H1 (cell line): Measurements from ENCODE around the gene ATP10D. TPM values are rescaled to one million over a fixed set of nuclear protein-coding genes. Genes with fewer than 3 reads are reported as not detected.
A peak's percentile ranks its signal among the peaks of the same experiment; 100 is the strongest.

ENCODE experiments used
- CTCF ChIA-PET: fragments of 300-600 bp; sonication (Branson Sonifier 250); formaldehyde crosslinking; loops from one replicate; lab custom pipeline; 2021; ENCODE audit not compliant: partially characterized antibody; lab: Charles Lee
- POLR2A ChIA-PET: fragments of 300-600 bp; sonication (Branson Sonifier 250); formaldehyde crosslinking; loops from one replicate; lab custom pipeline; 2021; ENCODE audit warnings: inconsistent platforms; ENCODE audit not compliant: partially characterized antibody; lab: Charles Lee
- DNase-seq, 2 experiments: peaks; one replicate each; pipeline versions ENCODE4 v3.0.0 to v3.0.0-alpha.2; 2010 to 2022; ENCODE audit warnings: low spot score in 2 of 2, low read depth in 1 of 2, mixed read lengths in 1 of 2
- FAIRE-seq: peaks from 2 replicates; lab custom pipeline; 2011; peaks lifted over from hg19 to GRCh38; lab: Jason Lieb, UNC
- H2AFZ ChIP-seq: 2 replicates; pipeline ENCODE4 v1.8.1; 2012; ENCODE audit warnings: low read length, inconsistent platforms
- H2AK5ac ChIP-seq: 2 replicates; pipeline ENCODE4 v1.6.1; 2013; ENCODE audit warnings: low read depth, low read length
- H2BK120ac ChIP-seq: replicated peaks from 2 replicates; pipeline ENCODE3; 2013; ENCODE audit warnings: low read depth, low read length, inconsistent platforms
- H2BK12ac ChIP-seq: 2 replicates; pipeline ENCODE4 v1.6.1; 2013; ENCODE audit warnings: low read depth, low read length
- H2BK15ac ChIP-seq: 2 replicates; pipeline ENCODE4 v1.6.1; 2013; ENCODE audit warnings: low read length
- H2BK20ac ChIP-seq: 2 replicates; pipeline ENCODE4 v1.6.1; 2013; ENCODE audit warnings: low read length
- H2BK5ac ChIP-seq: 2 replicates; pipeline ENCODE4 v1.6.1; 2013; ENCODE audit warnings: low read depth, low read length
- H3K14ac ChIP-seq: 2 replicates; pipeline ENCODE4 v1.6.1; 2013; ENCODE audit warnings: inconsistent platforms; ENCODE audit not compliant: insufficient read length
- H3K18ac ChIP-seq: 2 replicates; pipeline ENCODE4 v1.6.1; 2013; ENCODE audit warnings: low read length; ENCODE audit errors: extremely low read depth
- H3K23ac ChIP-seq: 2 replicates; pipeline ENCODE4 v1.6.1; 2013; ENCODE audit warnings: inconsistent platforms; ENCODE audit not compliant: insufficient read length
- H3K23me2 ChIP-seq: 2 replicates; pipeline ENCODE4 v1.6.1; 2013; ENCODE audit warnings: low read depth, low read length
- H3K27ac ChIP-seq: 2 replicates; pipeline ENCODE4 v1.6.1; 2011; ENCODE audit warnings: low read depth, low read length, inconsistent platforms
- H3K27me3 ChIP-seq, 4 experiments: replicated peaks in 1 of 4; 1 replicate in 1 of 4; 2 replicates in 3 of 4; pipeline versions ENCODE4 v1.6.1 to v1.8.1; 2011 to 2013; ENCODE audit warnings: low read length in 3 of 4, mild to moderate bottlenecking in 3 of 4, inconsistent platforms in 2 of 4, mixed read lengths in 2 of 4, moderate library complexity in 1 of 4; ENCODE audit not compliant: control insufficient read depth in 3 of 4, insufficient read depth in 3 of 4; ENCODE audit errors: extremely low read depth in 1 of 4
- H3K36me3 ChIP-seq, 4 experiments: 2 replicates each; pipeline versions ENCODE4 v1.6.1 to v1.8.1; 2011 to 2013; ENCODE audit warnings: mild to moderate bottlenecking in 4 of 4, low read length in 3 of 4, moderate library complexity in 2 of 4, control low read depth in 1 of 4, inconsistent platforms in 1 of 4; ENCODE audit not compliant: insufficient read depth in 4 of 4, control insufficient read depth in 2 of 4
- H3K4ac ChIP-seq: replicated peaks from 2 replicates; pipeline ENCODE3; 2013; ENCODE audit warnings: low read length, low read depth, mixed read lengths, inconsistent platforms; ENCODE audit not compliant: insufficient read length
- H3K4me1 ChIP-seq, 4 experiments: replicated peaks in 1 of 4; 1 replicate in 1 of 4; 2 replicates in 3 of 4; pipeline versions ENCODE4 v1.6.1 to v1.8.1; 2011 to 2013; ENCODE audit warnings: low read length in 3 of 4, inconsistent platforms in 2 of 4, mixed read lengths in 1 of 4; ENCODE audit not compliant: insufficient read depth in 4 of 4, control insufficient read depth in 3 of 4
- H3K4me2 ChIP-seq, 2 experiments: 2 replicates each; pipeline versions ENCODE4 v1.6.1 to v1.8.1; 2011 to 2013; ENCODE audit warnings: low read depth in 2 of 2, low read length in 2 of 2, control low read depth in 1 of 2, inconsistent platforms in 1 of 2, mild to moderate bottlenecking in 1 of 2; ENCODE audit not compliant: insufficient read depth in 1 of 2
- H3K4me3 ChIP-seq, 4 experiments: fragments of 200-600, 300-600 bp in 1 of 4; sonication (generic), shearing (Covaris generic), sonication (Bioruptor Twin) in 1 of 4; 2 replicates each; pipeline versions ENCODE4 v1.5.1 to v1.8.1; 2011 to 2016; ENCODE audit warnings: low read length in 4 of 4, low read depth in 3 of 4, control low read depth in 2 of 4, inconsistent platforms in 2 of 4, mild to moderate bottlenecking in 2 of 4, mixed read lengths in 1 of 4, moderate library complexity in 1 of 4; ENCODE audit not compliant: insufficient read depth in 2 of 4; ENCODE audit errors: extremely low read depth in 1 of 4
- H3K56ac ChIP-seq: replicated peaks from 2 replicates; pipeline ENCODE3; 2013; ENCODE audit warnings: low read depth, mild to moderate bottlenecking, mixed read lengths, low read length, inconsistent platforms; ENCODE audit not compliant: insufficient read length
- H3K79me1 ChIP-seq: 2 replicates; pipeline ENCODE4 v1.6.1; 2013; ENCODE audit warnings: low read depth, low read length, control low read depth
- H3K79me2 ChIP-seq, 2 experiments: 2 replicates each; pipeline versions ENCODE4 v1.6.1 to v1.8.1; 2012 to 2013; ENCODE audit warnings: low read length in 2 of 2, mild to moderate bottlenecking in 2 of 2, inconsistent platforms in 1 of 2; ENCODE audit not compliant: insufficient read depth in 2 of 2, control insufficient read depth in 1 of 2
- H3K9ac ChIP-seq, 4 experiments: replicated peaks in 1 of 4; 1 replicate in 1 of 4; 2 replicates in 3 of 4; pipeline versions ENCODE4 v1.6.1 to v1.8.1; 2011 to 2013; ENCODE audit warnings: low read depth in 3 of 4, low read length in 3 of 4, control low read depth in 2 of 4, mild to moderate bottlenecking in 2 of 4, moderate library complexity in 2 of 4, inconsistent platforms in 1 of 4; ENCODE audit errors: extremely low read depth in 1 of 4
- H3K9me3 ChIP-seq, 2 experiments: 2 replicates each; pipeline versions ENCODE4 v1.6.1 to v1.8.1; 2012 to 2013; ENCODE audit warnings: mild to moderate bottlenecking in 2 of 2, moderate library complexity in 2 of 2, control low read depth in 1 of 2, inconsistent platforms in 1 of 2, low read depth in 1 of 2, low read length in 1 of 2, mixed read lengths in 1 of 2; ENCODE audit not compliant: insufficient read depth in 2 of 2
- H4K20me1 ChIP-seq, 2 experiments: replicated peaks in 1 of 2; 2 replicates each; pipeline versions ENCODE3 to v1.8.1; 2011 to 2013; ENCODE audit warnings: inconsistent platforms in 2 of 2, low read length in 2 of 2, mild to moderate bottlenecking in 1 of 2; ENCODE audit not compliant: insufficient read depth in 2 of 2, control insufficient read depth in 1 of 2
- H4K5ac ChIP-seq: 2 replicates; pipeline ENCODE4 v1.6.1; 2013; ENCODE audit warnings: low read length, low read depth, mixed read lengths, inconsistent platforms; ENCODE audit not compliant: insufficient read length
- H4K8ac ChIP-seq: 2 replicates; pipeline ENCODE4 v1.8.0; 2013; ENCODE audit warnings: mild to moderate bottlenecking, moderate library complexity, low read length, inconsistent platforms; ENCODE audit not compliant: insufficient read depth; ENCODE audit errors: extremely low read depth
- H4K91ac ChIP-seq: replicated peaks from 2 replicates; pipeline ENCODE3; 2013; ENCODE audit warnings: low read length, mixed read lengths, inconsistent platforms; ENCODE audit not compliant: insufficient read length
- HDAC6 ChIP-seq: IDR thresholded peaks from one replicate; pipeline ENCODE4 v1.7.1; 2012; ENCODE audit warnings: low read depth, mild to moderate bottlenecking, inconsistent platforms, low read length, moderate library complexity
- JUN ChIP-seq: IDR thresholded peaks from 2 replicates; pipeline ENCODE4 v1.6.1; 2011; ENCODE audit warnings: low read depth, mild to moderate bottlenecking, improper control_type of control experiment, low read length
- KDM5A ChIP-seq: fragments of 200-600 bp; IDR thresholded peaks from 2 replicates; pipeline ENCODE4 v1.7.1; 2012; ENCODE audit warnings: mild to moderate bottlenecking, low read length, inconsistent platforms, mixed read lengths
- POU5F1 ChIP-seq: IDR thresholded peaks from 2 replicates; pipeline ENCODE4 v1.6.1; 2011; ENCODE audit warnings: low read depth, mild to moderate bottlenecking, low read length, moderate library complexity
- RNF2 ChIP-seq: fragments of 200-900, 300-1000 bp; sonication (generic); IDR thresholded peaks from 2 replicates; pipeline ENCODE4 v1.7.1; 2016; ENCODE audit warnings: borderline replicate concordance, low read depth, mild to moderate bottlenecking, antibody characterized with exemption, low read length; ENCODE audit not compliant: poor library complexity, severe bottlenecking; ENCODE audit errors: missing control alignments
- SP1 ChIP-seq: IDR thresholded peaks from 2 replicates; pipeline ENCODE4 v1.6.1; 2011; ENCODE audit warnings: low read depth, low read length
- SP2 ChIP-seq: IDR thresholded peaks from 2 replicates; pipeline ENCODE4 v1.6.1; 2012; ENCODE audit warnings: mild to moderate bottlenecking, low read length, inconsistent platforms
- TBP ChIP-seq: IDR thresholded peaks from 2 replicates; pipeline ENCODE4 v1.6.1; 2011; ENCODE audit warnings: low read depth, low read length, improper control_type of control experiment
- WGBS, 2 experiments: shearing (Covaris generic) in 1 of 2; methylation state at CpG; one replicate each; pipeline versions ENCODE4 v1.1.6 to v1.1.7; 2013 to 2015; ENCODE audit warnings: low lambda C conversion rate in 2 of 2, mixed read lengths in 2 of 2, inconsistent platforms in 1 of 2, low coverage in 1 of 2, missing lambda C conversion rate in 1 of 2; ENCODE audit not compliant: insufficient replicate concordance in 2 of 2, insufficient coverage in 1 of 2, insufficient read length in 1 of 2; ENCODE audit errors: extremely low coverage in 1 of 2, missing lambda C conversion rate in 1 of 2; 5-methylcytosine and 5-hydroxymethylcytosine counted together
- polyA plus RNA-seq, 7 experiments: library from polyadenylated mRNA; depleted of rRNA in 3 of 7; stranded (reverse) in 5 of 7; unstranded in 2 of 7; fragments of >200 nt in 5 of 7; fragments of 200-250 nt in 2 of 7; gene quantifications; 1 replicate in 5 of 7; 2 replicates in 1 of 7; 4 replicates in 1 of 7; pipeline versions ENCODE4 v1.2.1 to v1.2.3, GENCODE V29; 2011 to 2013; ENCODE audit warnings: missing spikeins in 2 of 7, mixed read lengths in 2 of 7
- total RNA-seq: library from RNA; stranded (reverse); fragmentation: NEBNext Ultra II Directional; extraction: Animal tissue kit (Norgen Biotek cat#: 25700); gene quantifications from 2 replicates; pipeline ENCODE4 v1.2.1, GENCODE V29; 2021
- TF ChIP-seq, protein P1 (sequence below): IDR thresholded peaks from 2 replicates; pipeline ENCODE4 v1.6.1; 2012; ENCODE audit warnings: inconsistent platforms
- TF ChIP-seq, protein P2 (sequence below): IDR thresholded peaks from 2 replicates; pipeline ENCODE4 v1.6.1; 2011; ENCODE audit warnings: low read length, improper control_type of control experiment

The ATP10D gene
- total and polyA plus RNA-seq, 2 of the 8 experiments (the other 6 are each of a cell fraction or from before 2014, with no cell fraction given), result 2.9 to 5.9 TPM

DNA sequence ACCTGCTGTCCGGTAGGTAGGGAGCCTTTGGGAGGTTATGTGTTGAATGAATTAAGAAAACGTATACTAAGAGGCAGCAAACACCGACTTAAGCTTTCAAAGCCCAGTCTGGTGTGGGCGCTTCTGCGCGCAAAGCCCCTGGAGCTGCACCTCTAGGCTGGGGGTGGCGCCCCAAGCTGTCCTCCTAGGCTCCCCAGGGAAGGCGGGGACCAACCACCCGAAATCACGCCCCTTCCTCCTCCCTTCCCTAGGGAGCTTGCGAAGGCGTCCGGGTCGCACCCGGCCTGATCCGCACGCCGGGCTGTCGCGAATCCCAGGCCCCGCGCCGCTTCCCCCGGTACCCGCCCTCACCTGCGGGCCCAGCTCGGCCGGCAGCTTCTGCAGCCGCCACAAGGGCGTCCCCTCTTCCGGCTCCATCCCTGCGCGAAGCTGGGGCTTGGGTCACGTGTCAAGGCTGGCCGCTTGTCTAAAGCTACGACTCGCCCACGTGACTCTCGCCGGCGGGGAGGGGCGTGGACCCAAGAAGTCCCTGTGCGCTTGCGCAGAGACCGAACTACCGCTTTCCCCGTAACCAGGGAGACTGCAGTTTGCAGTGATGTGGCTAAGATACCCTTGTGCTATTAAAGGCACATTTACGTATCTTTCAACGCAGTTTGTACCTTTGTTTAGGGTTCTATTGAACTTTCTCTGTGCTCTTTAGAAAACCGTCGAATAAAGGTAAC lies 21.7 kb upstream of the ATP10D start, which contains the start of gene COMMD8:
Gene COMMD8 (minus strand): TSS at position 468 of the 722 bp plus-strand sequence. CDS start 51 bp downstream, at position 417.
- Histone ChIP-seq H2BK5ac (peak within 1 kb of the TSS; percentile 49), H3K9me3 (no peaks in the 10 kb centered on the region), H3K4me2 (peak within 1 kb of the TSS; percentile 80 to 91), H2BK12ac (no peak within 1 kb of the TSS), H3K23ac (no peak within 1 kb of the TSS), H3K79me1 (no peaks in the 10 kb centered on the region), H4K8ac (0 out of 2 replicates have a peak within 1 kb of the TSS, but pooled peaks have one; percentile 58), H3K23me2 (peaks cover 4% of the 10 kb centered on the region), H3K18ac (peak within 1 kb of the TSS; percentile 63), H3K14ac (no peak within 1 kb of the TSS), H3K79me2 (no peaks in the 10 kb centered on the region), H2AK5ac (no peak within 1 kb of the TSS), H2BK20ac (no peak within 1 kb of the TSS), H3K9ac (peak within 1 kb of the TSS in 3 of 4 experiments; percentile 2 to 63 (median 52); a peak in 5 of 7 replicates), H3K4me1 (peaks cover 0 to 6% (median 1%) of the 10 kb centered on the region in 4 experiments; a peak in 3 of 7 replicates), H4K5ac (peak within 1 kb of the TSS; percentile 14), H4K20me1 (no peaks in the 10 kb centered on the region), H3K27ac (peak within 1 kb of the TSS; percentile 14; the same call in 1 of the 2 replicates), H2AFZ (peak within 1 kb of the TSS; percentile 97), H2BK15ac (no peak within 1 kb of the TSS), H2BK120ac (no peak within 1 kb of the TSS), H3K36me3 (no peaks in the 10 kb centered on the region), H3K27me3 (no peaks in the 10 kb centered on the region; a peak in 1 of 7 replicates), H3K4me3 (peak within 1 kb of the TSS; percentile 63 to 94 (median 84)), H3K56ac (peak within 1 kb of the TSS; percentile 70), H4K91ac (peak within 1 kb of the TSS; percentile 34), H3K4ac (no peak within 1 kb of the TSS)
- FAIRE-seq (peak; percentile 62), DNase-seq (peak; percentile 96 to 97)
- CTCF ChIA-PET, result interaction anchor here (1.4 kb wide), 1 partner anchor 100 kb away, joined by 9 read pairs; no protein-coding TSS in a partner anchor
- POLR2A ChIA-PET, result interaction anchor here (0.9 to 1.4 kb wide), 2 partner anchors 23 to 85 kb away, joined by 3 read pairs; no protein-coding TSS in a partner anchor
- 1% methylated on average over 29 of the region's 51 CpGs; no CpG with 5 or more reads in 1 of the 2 experiments for WGBS, 2 experiments
- TF ChIP-seq, protein P1, sequence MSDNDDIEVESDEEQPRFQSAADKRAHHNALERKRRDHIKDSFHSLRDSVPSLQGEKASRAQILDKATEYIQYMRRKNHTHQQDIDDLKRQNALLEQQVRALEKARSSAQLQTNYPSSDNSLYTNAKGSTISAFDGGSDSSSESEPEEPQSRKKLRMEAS, result peak; percentile 96
- TF ChIP-seq HDAC6 (no peak), TBP (peak; percentile 50; the same call in 1 of the 2 replicates), RNF2 (no peak), JUN (no peak), KDM5A (no peak), SP1 (peak; percentile 75), SP2 (no peak), POU5F1 (0 out of 2 replicates have a peak, but pooled peaks have one; percentile 9)
- TF ChIP-seq, protein P2, sequence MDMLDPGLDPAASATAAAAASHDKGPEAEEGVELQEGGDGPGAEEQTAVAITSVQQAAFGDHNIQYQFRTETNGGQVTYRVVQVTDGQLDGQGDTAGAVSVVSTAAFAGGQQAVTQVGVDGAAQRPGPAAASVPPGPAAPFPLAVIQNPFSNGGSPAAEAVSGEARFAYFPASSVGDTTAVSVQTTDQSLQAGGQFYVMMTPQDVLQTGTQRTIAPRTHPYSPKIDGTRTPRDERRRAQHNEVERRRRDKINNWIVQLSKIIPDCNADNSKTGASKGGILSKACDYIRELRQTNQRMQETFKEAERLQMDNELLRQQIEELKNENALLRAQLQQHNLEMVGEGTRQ, result peak; percentile 99
